NCI-H1092 treated with DMSO at 0.1 percent for 48 hours (cell line): Measurements from ENCODE around the gene LCN2.

Experiments used
- DNase-seq: peaks from one replicate; lab custom pipeline; 2025; lab: John Stamatoyannopoulos, UW

The LCN2 gene

DNA sequence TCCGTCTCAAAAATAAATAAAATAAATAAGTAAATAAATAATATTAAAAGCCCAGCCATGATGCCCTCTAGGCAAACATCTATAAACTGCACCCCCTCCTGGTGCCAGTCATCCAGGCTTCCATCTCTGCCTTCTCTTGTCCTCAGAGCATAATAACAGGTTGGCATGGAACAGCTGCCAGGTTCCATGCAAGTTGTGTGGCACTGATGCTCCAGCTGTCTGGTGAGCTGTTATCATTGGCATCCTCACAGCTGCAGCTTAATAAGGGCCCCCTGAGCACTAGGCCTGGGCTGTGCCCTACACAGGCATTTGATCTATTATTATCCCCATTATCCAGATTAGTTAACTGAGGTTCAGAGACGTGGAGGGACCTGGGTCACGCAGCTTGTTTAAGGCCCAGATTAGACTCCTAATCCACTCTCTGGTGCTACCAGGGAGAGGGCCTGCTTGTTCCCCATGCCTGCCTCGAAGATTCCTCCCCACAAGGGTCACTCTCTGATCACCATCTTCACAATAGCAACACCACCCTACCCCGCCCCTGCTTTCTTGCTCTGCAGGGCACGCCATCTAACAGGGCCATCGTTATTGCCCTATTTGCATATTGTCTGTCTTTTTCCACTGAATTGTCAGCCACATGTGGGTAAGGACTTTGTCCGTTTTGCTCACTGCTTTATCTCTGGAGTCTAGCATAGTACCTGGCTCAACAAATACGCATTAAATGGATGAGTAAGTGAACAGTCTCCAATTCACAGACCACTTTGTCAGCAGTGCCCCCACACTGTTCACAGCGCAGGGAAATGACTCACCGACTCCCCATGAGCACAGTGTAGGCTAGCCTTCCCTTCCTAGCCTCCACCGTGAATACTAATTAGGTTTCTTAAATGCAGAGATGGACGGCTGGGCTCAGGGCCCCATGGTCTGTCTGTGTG, 52.5 kb downstream of the LCN2 start:
- DNase-seq = no peak

DNA sequence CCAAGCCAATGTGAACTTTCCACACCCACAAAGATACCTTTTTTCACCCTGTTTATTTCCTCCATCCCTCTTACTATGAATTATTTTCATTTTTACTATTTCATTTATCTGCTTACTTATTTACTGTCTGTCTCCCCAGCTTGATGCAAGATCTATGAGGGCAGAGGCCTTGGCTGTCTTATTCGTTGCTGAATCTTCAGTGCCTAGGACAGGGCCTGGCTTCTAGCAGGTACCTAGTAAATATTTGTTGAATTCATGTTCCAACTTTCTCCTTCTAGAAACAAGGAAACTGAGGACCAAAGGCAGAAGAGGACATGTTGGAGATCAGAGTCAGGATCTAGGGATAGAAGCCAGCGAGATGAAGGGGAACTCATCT, 53.4 kb downstream of the LCN2 start:
- DNase-seq = no peak
